ENCODE results near the gene GAL3ST2.
"Not testable (repeated sequence)": the region's sequence is repeated elsewhere in the genome, so short reads cannot be mapped to it uniquely, and the experiment has no call there.

GAL3ST2 gene

DNA sequence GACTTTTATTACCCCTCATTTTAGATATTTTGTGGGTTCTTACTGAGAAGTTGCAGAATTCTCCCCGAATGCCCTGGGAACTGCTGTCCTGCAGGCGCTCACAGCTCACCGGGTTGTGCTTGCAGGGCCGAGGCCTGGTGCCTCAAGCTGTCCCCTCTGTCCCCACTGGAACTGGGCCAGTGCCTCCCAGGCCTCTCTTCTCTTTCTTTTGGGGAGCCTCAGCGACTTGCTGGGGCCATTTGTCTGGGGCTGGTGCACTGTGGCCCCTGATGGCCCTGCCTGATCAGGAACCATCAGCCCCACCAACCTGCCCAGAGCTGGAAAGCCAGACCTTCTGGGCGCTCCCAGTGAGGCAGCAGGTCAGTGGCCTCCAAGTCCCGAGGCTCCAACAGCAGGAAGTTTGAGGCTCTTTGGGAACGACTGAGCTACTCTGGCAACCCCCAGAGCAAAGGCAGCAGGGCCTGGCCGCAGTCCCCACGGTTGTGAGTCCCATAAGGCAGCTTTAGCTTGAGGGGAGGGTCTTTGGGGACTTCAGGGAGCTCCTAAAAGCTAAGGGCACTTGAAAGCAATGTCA is 17.7 kb downstream of the GAL3ST2 start:
- DNase-seq (no peak), ATAC-seq (no peak)
- H3K4me3 Mint-ChIP-seq = no peak overlapping the region
- peaks cover 10% of the 10 kb centered on the region for H3K27me3 Mint-ChIP-seq
- H3K9me3 Mint-ChIP-seq = peaks cover 12 to 15% of the 10 kb centered on the region in 2 donors
- peaks cover 2% of the 10 kb centered on the region for H3K4me1 Mint-ChIP-seq
- no peak overlapping the region for H3K27ac Mint-ChIP-seq

DNA sequence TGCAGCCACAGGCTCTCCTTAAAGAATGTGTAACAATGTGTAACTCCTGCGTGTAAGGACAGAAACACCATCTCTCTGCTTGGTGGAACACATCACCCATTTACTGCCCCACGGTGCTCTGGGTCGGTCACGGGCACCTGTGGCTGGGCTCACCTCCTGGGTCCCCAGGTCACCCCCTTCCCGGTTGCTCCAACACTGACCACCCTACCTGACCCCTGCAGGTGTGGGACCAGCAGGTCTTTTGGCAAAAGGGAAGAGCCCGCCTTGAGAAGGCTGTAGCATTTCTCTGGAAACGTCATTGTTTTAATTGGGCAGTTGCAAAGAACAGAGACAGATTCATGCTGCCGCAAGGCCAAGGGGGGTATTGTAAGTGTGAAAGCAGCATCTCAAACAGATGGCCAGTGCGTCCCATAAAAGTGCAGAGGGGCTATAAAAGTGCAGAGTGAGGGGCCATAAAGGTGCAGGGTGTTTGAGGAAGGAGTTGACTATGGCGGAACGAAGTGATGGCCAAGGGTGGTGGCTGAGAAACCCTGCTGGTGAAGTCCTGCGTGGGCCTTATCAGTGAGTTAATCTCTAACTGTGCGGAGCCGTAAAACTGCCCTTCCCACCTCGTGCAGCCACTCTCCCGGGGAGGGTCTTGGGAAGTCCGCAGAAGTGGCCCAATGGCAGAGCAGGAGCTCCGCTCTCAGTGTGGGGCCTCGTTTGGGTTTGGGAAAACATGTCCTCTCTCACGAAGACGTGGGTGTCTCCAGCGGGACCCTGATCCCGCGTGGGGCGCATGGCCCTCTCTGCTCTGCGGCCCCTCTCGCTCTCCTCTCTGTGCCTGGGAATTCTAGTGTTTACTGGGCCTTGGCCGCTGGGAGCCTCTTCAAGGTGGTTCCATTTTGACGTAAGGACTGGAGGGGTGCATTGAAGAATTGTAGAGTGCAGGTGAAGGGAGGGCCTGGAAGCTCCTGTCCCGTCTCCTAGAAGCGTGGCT is 18.7 kb downstream of the GAL3ST2 start:
- ATAC-seq (no peak), DNase-seq (no peak)
- H3K27ac Mint-ChIP-seq = no peak overlapping the region
- H3K4me3 Mint-ChIP-seq = no peak overlapping the region
- no peaks in the 10 kb centered on the region for H3K4me1 Mint-ChIP-seq
- peaks cover 8% of the 10 kb centered on the region for H3K27me3 Mint-ChIP-seq
- H3K9me3 Mint-ChIP-seq = peaks cover 8 to 10% of the 10 kb centered on the region in 2 donors

DNA sequence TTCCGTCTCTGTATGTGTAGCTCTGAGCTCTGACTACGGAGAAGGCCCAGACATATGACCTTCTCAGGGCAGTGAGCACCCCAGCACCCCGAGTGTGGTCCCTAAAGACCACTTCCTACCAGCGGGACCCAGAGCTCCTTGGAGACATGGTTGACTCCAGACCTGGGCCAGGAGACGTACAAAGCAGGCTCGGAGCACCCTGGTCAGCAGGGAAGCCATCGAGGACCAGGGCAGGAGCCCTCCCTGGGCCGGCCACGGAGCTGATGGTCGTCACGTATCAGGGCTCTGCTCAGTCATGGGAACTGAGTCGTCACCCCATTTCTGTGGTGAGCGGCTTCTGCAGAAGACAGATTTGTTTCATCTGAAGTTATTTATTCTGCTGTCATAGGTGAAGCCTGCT is 19.6 kb downstream of the GAL3ST2 start:
- Mint-ChIP-seq H3K4me3 (no peak overlapping the region), H3K4me1 (no peaks in the 10 kb centered on the region), H3K9me3 (peaks cover 0 to under 1% of the 10 kb centered on the region in 2 donors), H3K27me3 (peaks cover 6% of the 10 kb centered on the region), H3K27ac (peak overlapping the region in 1 of 2 donors; percentile 29)
- DNase-seq (no peak), ATAC-seq (no peak)

DNA sequence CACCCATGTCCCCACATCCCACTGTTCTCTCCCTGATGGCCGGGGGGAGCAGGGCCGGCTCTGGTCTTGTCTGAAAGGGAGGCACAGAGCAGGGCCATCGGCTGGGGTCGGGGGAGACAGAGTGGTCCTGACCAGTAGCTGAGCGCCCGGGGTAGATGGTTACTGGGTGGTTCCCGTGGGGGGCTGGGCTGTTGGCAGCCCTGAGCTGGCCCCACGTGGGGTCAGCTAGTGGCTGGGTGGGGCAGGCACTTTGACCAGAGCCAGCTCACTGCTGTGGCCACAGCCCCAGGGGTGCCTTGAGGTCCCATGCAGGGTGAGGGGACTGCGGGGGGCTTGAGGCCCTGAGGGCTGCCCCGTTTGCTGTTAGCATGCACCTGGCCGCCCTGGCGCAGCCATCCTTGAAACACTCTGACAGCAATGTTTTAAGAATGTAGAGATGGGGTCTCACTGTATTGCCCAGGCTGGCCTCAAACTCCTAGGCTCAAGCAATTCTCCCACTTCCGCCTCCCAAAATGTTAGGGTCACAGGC is 20.1 kb downstream of the GAL3ST2 start:
- no peak for DNase-seq
- no peaks in the 10 kb centered on the region for H3K9me3 Mint-ChIP-seq
- H3K27ac Mint-ChIP-seq = no peak overlapping the region
- peak; percentile 25 for ATAC-seq
- no peaks in the 10 kb centered on the region for H3K4me1 Mint-ChIP-seq
- no peak overlapping the region for H3K4me3 Mint-ChIP-seq
- H3K27me3 Mint-ChIP-seq = peaks cover 10% of the 10 kb centered on the region

DNA sequence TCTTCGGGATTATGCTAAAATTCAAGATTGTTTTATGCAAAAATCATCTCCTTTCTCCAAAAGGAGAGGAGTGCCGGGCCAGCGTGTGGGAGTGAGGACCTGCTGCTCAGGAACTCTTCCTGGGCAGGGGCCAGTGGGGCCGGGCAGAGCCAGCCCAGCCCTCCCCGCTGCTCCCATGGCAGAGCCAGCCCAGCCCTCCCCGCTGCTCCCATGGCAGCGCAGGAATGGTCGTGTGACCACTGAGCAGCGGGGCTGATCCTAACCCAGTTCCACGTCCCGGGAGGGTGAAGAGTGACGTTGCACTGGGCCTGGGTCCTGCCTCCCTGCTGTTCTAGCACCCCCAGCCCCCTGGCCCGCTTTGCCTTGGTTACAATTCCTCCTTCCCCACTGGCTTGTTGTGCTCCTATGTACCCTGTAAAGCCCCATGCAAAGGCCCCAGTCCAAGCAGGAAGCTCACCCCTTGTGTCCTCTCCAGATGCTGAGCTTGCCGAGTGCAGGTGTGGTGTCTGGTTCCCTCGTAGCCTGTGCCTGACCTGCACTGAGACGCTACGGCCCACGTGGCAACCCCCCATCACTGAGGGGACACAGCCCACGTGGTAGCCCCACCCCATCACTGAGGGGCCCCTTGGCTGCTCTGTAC is 20.9 kb downstream of the GAL3ST2 start:
- ATAC-seq = no peak
- H3K9me3 Mint-ChIP-seq = no peaks in the 10 kb centered on the region
- peaks cover 15% of the 10 kb centered on the region for H3K27me3 Mint-ChIP-seq
- H3K4me3 Mint-ChIP-seq = no peak overlapping the region
- H3K4me1 Mint-ChIP-seq = no peaks in the 10 kb centered on the region
- no peak overlapping the region for H3K27ac Mint-ChIP-seq
- no peak for DNase-seq

DNA sequence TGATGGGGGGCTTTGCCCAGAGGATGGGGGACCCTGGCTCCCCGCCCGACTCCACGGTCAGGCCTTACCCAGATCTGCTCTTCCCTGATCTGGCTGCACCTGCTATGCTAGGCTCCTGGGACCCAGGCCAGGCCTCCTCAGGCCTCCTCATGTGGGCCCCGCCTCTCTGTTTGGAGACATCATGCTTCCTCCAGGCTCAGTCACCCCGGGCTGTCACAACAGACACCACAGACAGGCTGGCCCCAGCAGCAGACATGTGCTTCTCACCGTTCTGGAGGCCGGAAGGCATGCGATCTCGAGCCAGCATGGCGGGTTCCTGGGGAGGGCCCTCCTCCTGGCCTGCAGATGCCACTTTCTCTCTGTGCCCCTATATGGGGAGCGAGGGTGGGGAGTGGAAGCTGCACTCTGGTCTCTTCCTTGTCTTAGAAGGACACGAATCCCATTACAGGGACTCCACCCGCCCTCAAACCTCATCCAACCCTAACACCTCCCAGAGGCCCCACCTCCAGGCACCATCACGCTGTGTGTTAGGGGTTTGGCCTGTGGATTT is 21.5 kb downstream of the GAL3ST2 start:
- H3K27me3 Mint-ChIP-seq = peaks cover 18% of the 10 kb centered on the region
- no peaks in the 10 kb centered on the region for H3K9me3 Mint-ChIP-seq
- no peak overlapping the region for H3K4me3 Mint-ChIP-seq
- ATAC-seq (no peak), DNase-seq (no peak)
- H3K4me1 Mint-ChIP-seq = peaks cover 2% of the 10 kb centered on the region
- H3K27ac Mint-ChIP-seq = no peak overlapping the region

DNA sequence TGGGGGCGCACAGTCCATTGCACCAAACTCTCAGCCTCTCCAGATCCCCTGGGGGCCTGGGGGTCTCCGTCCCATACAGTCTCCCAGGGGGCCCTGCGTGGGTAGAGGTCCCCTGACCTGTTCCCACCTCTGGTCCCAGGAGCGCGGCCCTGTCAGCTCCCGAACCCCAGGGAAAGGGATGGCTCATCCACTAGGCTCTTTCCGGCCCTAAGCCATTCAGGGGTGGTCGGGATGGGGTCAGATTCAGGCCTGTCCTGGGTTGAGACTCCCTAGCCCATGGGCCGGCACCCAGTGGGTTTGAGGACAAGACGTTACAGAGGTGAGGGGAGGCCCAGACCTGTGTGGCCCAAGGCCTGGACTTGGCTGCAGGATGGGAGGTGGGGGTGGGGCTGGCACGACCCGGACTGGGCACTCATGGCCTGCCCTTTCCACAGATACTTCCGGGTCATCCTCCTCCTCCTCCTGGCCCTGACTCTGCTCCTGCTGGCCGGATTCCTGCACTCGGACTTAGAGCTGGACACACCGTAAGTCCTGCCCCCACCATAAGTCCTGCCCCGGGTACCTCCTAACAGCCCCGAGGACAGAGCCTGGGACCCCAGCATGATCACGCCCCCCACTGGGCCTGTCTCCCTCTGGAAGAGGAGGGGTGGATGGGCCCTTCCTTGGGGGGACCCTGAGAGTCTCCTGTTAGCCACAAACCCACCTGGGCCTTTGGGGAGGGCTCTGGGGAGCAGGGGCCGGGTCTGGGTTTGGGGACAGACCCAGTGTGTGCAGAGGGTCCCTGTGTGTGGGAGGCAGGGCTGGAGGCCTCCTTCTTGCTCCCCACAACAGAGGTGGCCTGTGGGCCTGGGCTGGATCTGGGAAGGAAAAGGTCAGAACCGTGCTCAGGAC is 22.3 kb downstream of the GAL3ST2 start:
- DNase-seq = no peak
- Mint-ChIP-seq H3K27ac (no peak overlapping the region), H3K27me3 (peaks cover 24% of the 10 kb centered on the region), H3K4me1 (peaks cover 6% of the 10 kb centered on the region), H3K4me3 (no peak overlapping the region), H3K9me3 (no peaks in the 10 kb centered on the region)
- no peak for ATAC-seq

DNA sequence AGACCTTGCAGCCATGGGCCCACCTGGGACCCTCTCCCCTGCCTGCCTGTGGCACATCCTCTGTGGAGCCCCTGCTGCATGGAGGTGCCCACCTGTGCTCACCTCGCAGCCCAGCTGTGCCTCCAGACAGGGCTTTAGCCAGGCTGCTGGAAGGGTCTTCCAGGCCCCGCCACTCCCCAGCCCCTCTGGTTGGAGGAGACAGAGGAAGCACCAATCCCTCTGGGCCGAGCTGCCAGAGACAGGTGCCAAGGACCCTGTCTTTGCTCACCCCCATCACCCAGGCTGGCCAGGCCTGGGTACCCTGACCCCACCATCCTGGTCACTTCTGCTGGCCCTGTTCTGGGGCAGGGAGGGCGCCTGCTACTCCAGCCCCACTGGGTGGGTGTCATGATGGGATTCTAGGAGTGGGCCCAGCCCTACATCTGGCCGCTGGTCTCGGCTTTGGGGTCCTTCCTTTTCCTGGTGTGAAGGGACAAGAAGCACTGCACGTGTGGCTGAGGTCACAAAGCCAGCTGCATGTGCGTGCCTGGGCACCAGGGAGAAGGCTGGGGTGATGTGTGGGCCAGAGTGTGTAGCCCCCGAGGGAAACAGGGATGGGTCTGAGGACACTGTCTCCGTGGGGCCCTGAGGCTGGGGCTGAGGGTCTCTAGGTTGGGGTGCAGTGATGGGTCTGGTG is 23.0 kb downstream of the GAL3ST2 start:
- DNase-seq (no peak), ATAC-seq (no peak)
- Mint-ChIP-seq H3K9me3 (no peaks in the 10 kb centered on the region), H3K4me3 (no peak overlapping the region), H3K27ac (peak overlapping the region in 1 of 2 donors; percentile 84), H3K27me3 (peaks cover 28% of the 10 kb centered on the region), H3K4me1 (peaks cover 12% of the 10 kb centered on the region)

DNA sequence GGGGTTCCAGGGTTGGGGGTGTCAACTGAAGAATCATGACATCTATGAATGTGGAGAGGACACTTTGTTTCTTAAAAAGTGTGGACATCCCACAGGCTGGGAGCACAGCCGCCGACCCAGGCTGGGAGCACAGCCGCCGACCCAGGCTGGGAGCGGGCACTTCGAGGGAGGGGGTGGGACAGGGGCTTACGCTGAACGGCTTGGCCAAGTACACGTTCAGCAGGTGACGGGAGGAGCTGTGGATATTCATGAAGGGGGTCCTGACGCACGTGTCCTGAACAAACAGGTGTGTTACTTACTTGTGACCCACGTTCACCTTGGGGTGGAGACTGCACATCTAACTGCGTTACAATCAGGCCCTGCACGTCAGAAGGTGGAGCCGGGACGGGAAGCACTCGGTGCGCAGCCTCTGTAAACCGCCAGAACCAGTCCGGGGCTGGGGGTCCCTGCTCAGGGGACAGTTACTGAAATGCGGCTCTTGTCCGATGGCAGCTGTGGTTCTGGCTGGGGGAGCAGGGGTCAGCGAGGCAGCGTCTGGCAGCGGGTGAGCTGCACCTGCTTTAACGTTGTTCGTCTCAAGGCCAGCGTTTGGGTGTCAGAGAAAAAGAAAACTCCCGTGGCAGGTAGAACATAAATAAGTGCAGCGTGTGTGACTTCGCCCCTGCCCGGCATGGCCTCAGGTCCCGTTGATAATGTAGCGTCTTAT is 23.7 kb downstream of the GAL3ST2 start:
- H3K4me3 Mint-ChIP-seq, H3K9me3 Mint-ChIP-seq, ATAC-seq, DNase-seq: not testable (repeated sequence)
- peaks cover 17% of the 10 kb centered on the region for H3K4me1 Mint-ChIP-seq
- peak overlapping the region in 1 of 2 donors; percentile 84 for H3K27ac Mint-ChIP-seq
- H3K27me3 Mint-ChIP-seq = peaks cover 32% of the 10 kb centered on the region

DNA sequence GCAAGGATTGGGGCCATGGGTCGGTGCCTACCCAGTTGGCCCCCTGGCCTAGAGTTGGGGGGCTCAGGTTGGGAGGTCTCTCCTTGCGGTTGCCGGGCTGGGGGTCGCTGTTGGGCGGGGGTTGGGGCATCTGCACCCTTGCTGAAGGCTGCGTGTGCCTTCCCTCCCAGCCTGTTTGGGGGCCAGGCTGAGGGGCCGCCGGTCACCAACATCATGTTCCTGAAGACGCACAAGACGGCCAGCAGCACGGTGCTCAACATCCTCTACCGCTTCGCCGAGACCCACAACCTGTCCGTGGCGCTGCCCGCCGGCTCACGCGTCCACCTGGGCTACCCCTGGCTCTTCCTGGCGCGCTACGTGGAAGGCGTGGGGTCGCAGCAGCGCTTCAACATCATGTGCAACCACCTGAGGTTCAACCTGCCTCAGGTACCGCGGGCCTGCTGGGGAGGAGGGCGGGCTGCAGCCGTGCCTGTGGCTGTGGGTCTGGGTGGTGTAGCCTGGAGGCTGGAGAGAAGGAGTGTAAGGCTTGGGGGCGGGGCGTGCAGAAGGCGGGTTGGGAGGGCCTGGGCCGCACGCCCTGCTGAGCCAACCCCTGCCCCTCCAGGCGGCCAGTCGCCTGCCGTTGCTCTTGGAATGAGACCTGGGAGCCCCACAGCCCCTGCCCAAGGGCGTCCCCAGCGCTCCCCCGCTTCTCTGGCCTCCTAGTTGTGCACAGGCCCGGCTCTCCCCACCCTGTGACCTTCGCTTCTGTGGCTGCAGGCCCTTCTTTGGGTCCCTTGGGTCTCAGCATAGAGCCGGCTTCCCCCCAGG is 25.2 kb downstream of the GAL3ST2 start:
- Mint-ChIP-seq H3K4me1 (peaks cover 17% of the 10 kb centered on the region), H3K4me3 (no peak overlapping the region), H3K27ac (no peak overlapping the region), H3K27me3 (peaks cover 32% of the 10 kb centered on the region), H3K9me3 (no peaks in the 10 kb centered on the region)
- no peak for ATAC-seq
- DNase-seq = no peak

DNA sequence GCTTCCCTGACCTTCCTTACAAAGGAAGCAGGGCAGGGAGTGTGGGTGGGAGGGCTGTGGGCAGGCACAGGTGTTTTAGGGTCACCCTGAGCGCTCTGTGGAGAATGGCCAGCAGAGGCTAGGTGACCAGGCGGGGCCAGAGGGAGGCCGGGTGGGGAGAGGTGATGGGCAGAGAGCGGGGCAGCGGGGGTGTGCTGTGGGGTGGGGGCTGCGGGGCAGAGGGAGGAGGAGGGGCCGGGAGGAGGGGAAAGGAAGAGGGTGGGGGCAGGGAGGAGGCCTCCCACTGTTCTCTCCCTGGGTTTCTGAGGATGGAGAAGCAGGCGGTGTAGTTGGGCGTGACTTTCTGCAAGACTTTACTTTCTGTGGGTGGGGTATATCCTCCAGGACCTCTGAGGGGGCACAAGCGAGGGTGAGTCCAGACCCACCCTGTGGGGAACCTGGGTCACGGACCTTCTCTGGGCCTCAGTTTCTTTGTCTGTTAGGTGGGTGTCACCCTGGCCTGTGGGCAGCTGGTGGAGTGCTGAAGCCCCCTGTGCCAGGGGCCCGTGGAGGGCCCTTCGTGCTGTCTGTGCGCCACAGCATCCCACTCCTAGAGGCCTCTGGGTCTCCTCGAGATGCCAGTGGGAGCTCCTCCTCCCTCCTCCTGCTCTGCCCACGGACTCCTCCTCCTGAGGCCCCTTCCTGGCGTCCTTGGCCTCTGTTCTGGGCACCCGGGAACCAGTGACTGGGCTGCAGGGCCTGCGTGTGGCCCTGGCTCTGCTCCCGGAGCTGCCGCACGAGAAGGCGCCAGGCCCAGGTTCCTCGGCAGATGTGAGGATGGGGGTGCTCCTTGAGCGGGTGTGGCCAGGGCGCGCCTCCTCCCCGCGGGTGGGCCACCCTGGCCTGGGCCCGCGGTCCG is 26.0 kb downstream of the GAL3ST2 start:
- Mint-ChIP-seq H3K9me3 (no peaks in the 10 kb centered on the region), H3K4me1 (peaks cover 17% of the 10 kb centered on the region), H3K27ac (no peak overlapping the region), H3K4me3 (peak overlapping the region in 1 of 2 donors; percentile 81), H3K27me3 (peaks cover 32% of the 10 kb centered on the region)
- DNase-seq (no peak), ATAC-seq (no peak)
